ENCODE data around the gene DUSP5.

DNA sequence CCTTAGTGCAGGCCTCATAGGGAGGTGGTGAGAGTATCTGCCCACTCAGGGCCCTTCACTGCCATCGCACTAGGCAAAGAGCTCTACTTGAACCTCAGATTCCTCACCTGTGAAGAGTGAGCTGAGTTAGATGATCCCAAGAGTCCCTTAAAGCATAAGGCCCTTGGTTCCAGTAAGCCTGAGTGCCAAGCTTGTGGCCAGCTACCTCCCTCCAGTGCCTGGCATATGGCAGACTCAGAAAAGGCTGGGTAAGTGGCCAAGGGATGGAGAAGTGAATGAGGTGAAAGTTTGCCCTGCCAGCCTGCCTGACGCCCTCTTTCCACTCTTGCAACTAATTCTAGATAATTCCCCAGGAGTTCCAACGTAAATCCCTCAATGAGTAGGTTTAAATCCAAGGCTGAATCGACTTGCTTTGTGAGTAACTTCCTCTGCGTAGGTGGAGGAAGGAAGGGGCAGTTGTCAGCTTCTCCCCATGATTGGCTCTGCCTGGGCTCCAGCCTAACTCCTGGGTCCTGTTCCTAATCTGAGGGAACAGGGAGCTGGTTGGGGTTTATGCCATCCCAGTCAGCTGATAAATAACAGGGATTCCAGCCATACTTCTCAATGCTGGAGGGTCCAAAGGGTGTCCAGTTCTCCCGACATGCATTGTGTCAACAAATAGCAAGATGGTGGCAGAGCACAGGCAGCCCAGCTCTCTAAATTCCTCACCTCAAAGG is 14.2 kb downstream of the DUSP5 start:
- TF ChIP-seq, protein P1, sequence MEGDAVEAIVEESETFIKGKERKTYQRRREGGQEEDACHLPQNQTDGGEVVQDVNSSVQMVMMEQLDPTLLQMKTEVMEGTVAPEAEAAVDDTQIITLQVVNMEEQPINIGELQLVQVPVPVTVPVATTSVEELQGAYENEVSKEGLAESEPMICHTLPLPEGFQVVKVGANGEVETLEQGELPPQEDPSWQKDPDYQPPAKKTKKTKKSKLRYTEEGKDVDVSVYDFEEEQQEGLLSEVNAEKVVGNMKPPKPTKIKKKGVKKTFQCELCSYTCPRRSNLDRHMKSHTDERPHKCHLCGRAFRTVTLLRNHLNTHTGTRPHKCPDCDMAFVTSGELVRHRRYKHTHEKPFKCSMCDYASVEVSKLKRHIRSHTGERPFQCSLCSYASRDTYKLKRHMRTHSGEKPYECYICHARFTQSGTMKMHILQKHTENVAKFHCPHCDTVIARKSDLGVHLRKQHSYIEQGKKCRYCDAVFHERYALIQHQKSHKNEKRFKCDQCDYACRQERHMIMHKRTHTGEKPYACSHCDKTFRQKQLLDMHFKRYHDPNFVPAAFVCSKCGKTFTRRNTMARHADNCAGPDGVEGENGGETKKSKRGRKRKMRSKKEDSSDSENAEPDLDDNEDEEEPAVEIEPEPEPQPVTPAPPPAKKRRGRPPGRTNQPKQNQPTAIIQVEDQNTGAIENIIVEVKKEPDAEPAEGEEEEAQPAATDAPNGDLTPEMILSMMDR (IDR thresholded peaks at IDR 0.05) = no peak
- TF ChIP-seq POLR2A (IDR thresholded peaks at IDR 0.05) (no peak), EP300 (IDR thresholded peaks at IDR 0.05) (no peak)
